GM12878 (cell line): ENCODE data around the gene CCR2. TPM values are rescaled to one million over a fixed set of nuclear protein-coding genes. Genes with fewer than 3 reads are reported as not detected.

Experiments
- EP300 ChIP-seq, 2 experiments: fragments of 150-350 bp in 1 of 2; IDR thresholded peaks; 2 replicates each; pipeline ENCODE4 v1.6.1; 2011 to 2012; ENCODE audit warnings: low read depth in 2 of 2, low read length in 2 of 2, borderline replicate concordance in 1 of 2, improper control_type of control experiment in 1 of 2, inconsistent platforms in 1 of 2; ENCODE audit not compliant: control insufficient read depth in 1 of 2
- FOXK2 ChIP-seq: fragments of 450-650 bp; IDR thresholded peaks from 2 replicates; pipeline ENCODE4 v1.6.1; 2017; ENCODE audit warnings: mild to moderate bottlenecking, moderate library complexity
- FOXM1 ChIP-seq: IDR thresholded peaks from 2 replicates; pipeline ENCODE4 v1.6.1; 2012; ENCODE audit warnings: low read depth, mild to moderate bottlenecking, inconsistent platforms, low read length, moderate library complexity
- MYC ChIP-seq: IDR thresholded peaks from 2 replicates; pipeline ENCODE4 v1.6.1; 2011; ENCODE audit warnings: mild to moderate bottlenecking, low read length, moderate library complexity, inconsistent platforms; ENCODE audit not compliant: insufficient read depth, insufficient replicate concordance, insufficient read length, severe bottlenecking
- polyA plus RNA-seq, 11 experiments: library from polyadenylated mRNA; depleted of rRNA in 4 of 11; unstranded in 6 of 11; stranded (reverse) in 5 of 11; fragments of >200 nt; fragmentation: Nextera tagmentation in 4 of 11; fragmentation: Illumina TruSeq in 1 of 11; extraction: Ambion mirVana in 4 of 11; extraction: Trizol in 1 of 11; gene quantifications; 1 replicate in 1 of 11; 2 replicates in 10 of 11; pipeline versions ENCODE4 v1.2.1 to v1.2.3, GENCODE V29; 2011 to 2016; ENCODE audit warnings: inconsistent platforms in 2 of 11, missing spikeins in 2 of 11, low read depth in 1 of 11
- total RNA-seq, 4 experiments: library from RNA; depleted of rRNA in 3 of 4; stranded (reverse); fragments of >200 nt in 3 of 4; fragmentation: Illumina TruSeq in 1 of 4; extraction: Trizol in 1 of 4; gene quantifications; 2 replicates each; pipeline versions ENCODE4 v1.2.1 to v1.2.3, GENCODE V29; 2013 to 2021
- TF ChIP-seq, protein P1 (sequence below): IDR thresholded peaks from 2 replicates; pipeline ENCODE4 v1.6.1; 2012; ENCODE audit warnings: improper control_type of control experiment, low read depth, low read length; ENCODE audit not compliant: insufficient replicate concordance
- TF ChIP-seq, protein P2 (sequence below): IDR thresholded peaks from 2 replicates; pipeline ENCODE4 v1.6.1; 2011; ENCODE audit warnings: low read depth, mild to moderate bottlenecking, low read length, moderate library complexity, borderline replicate concordance; ENCODE audit errors: extremely low read depth
- TF ChIP-seq, protein P3 (sequence below): IDR thresholded peaks from 2 replicates; pipeline ENCODE4 v1.6.1; 2012; ENCODE audit warnings: low read depth, low read length, improper control_type of control experiment

Gene CCR2
- total and polyA plus RNA-seq, 10 of the 15 experiments (the other 5 are each of a cell fraction or from before 2014, with no cell fraction given), result 1.9 to 4.7 (median 3.5) TPM; not detected in 1

DNA sequence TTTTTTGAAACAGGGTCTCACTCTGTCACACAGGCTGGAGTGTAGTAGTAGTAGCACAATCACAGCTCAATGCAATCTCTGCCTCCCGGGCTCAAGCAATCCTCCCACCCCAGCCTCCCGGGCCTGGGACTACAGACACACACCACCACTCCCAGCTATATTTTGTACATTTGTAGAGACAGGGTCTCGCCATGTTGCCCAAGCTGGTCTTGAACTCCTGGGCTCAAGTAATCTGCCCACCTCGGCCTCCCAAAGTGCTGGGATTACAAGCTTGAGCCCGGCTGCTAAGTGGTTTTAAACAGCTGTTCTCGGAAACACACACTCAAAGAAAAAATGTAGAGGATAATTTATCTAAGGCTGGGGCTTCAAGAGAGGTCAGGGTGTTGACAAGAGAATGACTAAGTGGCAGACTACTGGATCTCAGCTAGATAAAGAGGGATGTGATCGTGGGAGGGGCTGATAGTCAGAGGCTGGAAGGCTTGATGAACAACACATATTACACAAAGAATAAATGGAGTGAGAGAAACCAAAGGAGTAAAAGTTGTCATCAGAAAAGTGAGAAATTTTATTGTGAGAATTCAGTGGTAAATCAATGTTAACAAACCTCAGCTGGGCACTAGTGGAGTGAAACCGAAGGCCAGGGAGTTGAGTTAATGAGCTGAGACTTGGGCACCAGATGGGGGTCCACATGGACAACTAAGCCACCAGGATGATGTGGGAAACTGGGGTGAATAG, 46.3 kb downstream of the CCR2 start (continued):
- TF ChIP-seq, protein P1, sequence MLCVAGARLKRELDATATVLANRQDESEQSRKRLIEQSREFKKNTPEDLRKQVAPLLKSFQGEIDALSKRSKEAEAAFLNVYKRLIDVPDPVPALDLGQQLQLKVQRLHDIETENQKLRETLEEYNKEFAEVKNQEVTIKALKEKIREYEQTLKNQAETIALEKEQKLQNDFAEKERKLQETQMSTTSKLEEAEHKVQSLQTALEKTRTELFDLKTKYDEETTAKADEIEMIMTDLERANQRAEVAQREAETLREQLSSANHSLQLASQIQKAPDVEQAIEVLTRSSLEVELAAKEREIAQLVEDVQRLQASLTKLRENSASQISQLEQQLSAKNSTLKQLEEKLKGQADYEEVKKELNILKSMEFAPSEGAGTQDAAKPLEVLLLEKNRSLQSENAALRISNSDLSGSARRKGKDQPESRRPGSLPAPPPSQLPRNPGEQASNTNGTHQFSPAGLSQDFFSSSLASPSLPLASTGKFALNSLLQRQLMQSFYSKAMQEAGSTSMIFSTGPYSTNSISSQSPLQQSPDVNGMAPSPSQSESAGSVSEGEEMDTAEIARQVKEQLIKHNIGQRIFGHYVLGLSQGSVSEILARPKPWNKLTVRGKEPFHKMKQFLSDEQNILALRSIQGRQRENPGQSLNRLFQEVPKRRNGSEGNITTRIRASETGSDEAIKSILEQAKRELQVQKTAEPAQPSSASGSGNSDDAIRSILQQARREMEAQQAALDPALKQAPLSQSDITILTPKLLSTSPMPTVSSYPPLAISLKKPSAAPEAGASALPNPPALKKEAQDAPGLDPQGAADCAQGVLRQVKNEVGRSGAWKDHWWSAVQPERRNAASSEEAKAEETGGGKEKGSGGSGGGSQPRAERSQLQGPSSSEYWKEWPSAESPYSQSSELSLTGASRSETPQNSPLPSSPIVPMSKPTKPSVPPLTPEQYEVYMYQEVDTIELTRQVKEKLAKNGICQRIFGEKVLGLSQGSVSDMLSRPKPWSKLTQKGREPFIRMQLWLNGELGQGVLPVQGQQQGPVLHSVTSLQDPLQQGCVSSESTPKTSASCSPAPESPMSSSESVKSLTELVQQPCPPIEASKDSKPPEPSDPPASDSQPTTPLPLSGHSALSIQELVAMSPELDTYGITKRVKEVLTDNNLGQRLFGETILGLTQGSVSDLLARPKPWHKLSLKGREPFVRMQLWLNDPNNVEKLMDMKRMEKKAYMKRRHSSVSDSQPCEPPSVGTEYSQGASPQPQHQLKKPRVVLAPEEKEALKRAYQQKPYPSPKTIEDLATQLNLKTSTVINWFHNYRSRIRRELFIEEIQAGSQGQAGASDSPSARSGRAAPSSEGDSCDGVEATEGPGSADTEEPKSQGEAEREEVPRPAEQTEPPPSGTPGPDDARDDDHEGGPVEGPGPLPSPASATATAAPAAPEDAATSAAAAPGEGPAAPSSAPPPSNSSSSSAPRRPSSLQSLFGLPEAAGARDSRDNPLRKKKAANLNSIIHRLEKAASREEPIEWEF, result no peak
- TF ChIP-seq, protein P2, sequence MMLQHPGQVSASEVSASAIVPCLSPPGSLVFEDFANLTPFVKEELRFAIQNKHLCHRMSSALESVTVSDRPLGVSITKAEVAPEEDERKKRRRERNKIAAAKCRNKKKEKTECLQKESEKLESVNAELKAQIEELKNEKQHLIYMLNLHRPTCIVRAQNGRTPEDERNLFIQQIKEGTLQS, result no peak
- TF ChIP-seq, protein P3, sequence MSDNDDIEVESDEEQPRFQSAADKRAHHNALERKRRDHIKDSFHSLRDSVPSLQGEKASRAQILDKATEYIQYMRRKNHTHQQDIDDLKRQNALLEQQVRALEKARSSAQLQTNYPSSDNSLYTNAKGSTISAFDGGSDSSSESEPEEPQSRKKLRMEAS, result no peak
- TF ChIP-seq FOXK2 (no peak), EP300 (IDR thresholded peaks at IDR 0.05; ENCODE audit: borderline replicate concordance in 1 of 2, control insufficient read depth in 1 of 2, low read depth in 2 of 2, low read length in 2 of 2) (no peak), MYC (no peak), FOXM1 (no peak)
- TF ChIP-seq, all 136 proteins: peak for 0
